T-helper 2 cell treated with Interferon-gamma antibody and Interleukin-4, amounts not matched to agents 5 μg/mL and 100 μg/mL, for 36 hours (primary cell): ENCODE measurements around the gene ATP11A.
A peak's percentile ranks its signal among the peaks of the same experiment; 100 is the strongest.
"Not testable (repeated sequence)": the region's sequence is repeated elsewhere in the genome, so short reads cannot be mapped to it uniquely, and the experiment has no call there.

Experiments
- DNase-seq: peaks from one replicate; pipeline ENCODE4 v3.0.0; 2021; ENCODE audit warnings: low spot score
- H3K27ac Mint-ChIP-seq: one replicate; pipeline ENCODE4 v1.8.0; 2021; ENCODE audit warnings: mild to moderate bottlenecking, mixed read lengths
- H3K27me3 Mint-ChIP-seq: one replicate; pipeline ENCODE4 v1.8.0; 2021; ENCODE audit warnings: low read depth, mixed read lengths
- H3K36me3 Mint-ChIP-seq: one replicate; pipeline ENCODE4 v1.8.0; 2021; ENCODE audit warnings: low read depth, mixed read lengths
- H3K4me1 Mint-ChIP-seq: one replicate; pipeline ENCODE4 v1.8.0; 2021; ENCODE audit warnings: low read depth, mixed read lengths
- H3K4me3 Mint-ChIP-seq: one replicate; pipeline ENCODE4 v1.8.0; 2022; ENCODE audit warnings: mild to moderate bottlenecking, moderate library complexity, mixed read lengths
- H3K9me3 Mint-ChIP-seq: one replicate; pipeline ENCODE4 v1.8.0; 2021; ENCODE audit warnings: mixed read lengths

ATP11A gene

DNA sequence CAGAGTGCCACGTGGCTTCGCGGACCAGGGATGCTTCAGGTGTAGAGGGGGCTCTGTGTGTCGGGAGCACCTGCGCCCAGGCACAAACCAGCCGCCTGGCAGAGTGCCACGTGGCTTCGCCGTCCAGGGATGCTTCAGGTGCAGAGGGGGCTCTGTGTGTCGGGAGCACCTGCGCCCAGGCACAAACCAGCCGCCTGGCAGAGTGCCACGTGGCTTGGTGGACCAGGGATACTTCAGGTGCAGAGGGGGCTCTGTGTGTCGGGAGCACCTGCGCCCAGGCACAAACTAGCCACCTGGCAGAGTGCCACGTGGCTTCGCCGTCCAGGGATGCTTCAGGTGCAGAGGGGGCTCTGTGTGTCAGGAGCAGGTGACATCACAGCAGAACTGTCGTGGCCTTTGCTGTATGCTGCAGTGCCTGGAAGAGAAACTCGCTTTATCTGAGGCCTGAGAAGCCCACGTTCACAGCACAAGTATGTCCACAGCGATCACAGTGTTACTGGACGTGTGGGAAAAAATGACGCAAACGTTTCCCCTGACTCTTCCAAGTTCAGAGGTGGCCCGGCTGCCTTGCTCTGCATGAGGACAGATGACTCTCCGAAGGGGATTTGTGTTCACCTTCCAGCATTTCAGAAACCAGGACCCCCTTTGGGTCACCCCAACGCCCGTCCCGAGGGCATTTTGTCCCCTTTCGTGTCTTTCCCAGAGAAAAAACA lies 151.6 kb downstream of the ATP11A start:
- H3K9me3 Mint-ChIP-seq, H3K27ac Mint-ChIP-seq, H3K27me3 Mint-ChIP-seq, DNase-seq, H3K4me3 Mint-ChIP-seq, H3K4me1 Mint-ChIP-seq: not testable (repeated sequence)
- H3K36me3 Mint-ChIP-seq: peaks cover 18% of the 10 kb centered on the region

DNA sequence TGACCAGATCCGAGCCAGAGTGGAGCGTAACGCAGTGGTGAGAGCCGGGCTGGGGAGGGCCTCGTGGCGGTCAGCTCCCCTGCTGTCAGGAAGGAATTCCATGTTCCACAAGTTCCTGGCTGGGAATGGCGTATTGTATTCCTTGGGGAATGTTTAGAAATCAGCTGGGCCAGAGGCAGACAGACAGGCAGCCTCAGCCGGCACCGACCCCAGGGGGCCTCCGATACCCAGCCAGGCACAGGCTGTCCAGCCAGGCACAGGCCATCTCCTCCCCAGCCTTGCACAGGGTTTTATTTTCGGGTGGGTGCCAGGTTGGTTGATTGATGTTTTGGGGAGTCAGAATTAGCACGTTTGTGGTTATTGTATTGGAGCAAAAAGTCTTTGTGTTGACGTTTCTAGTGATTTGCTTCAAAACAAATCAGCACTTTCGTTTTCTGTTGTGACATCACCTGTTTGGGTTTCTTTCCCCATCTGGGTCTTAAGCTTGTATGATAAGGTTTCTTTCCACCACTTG lies 152.6 kb downstream of the ATP11A start:
- no peaks in the 10 kb centered on the region for H3K4me1 Mint-ChIP-seq
- peaks cover 17% of the 10 kb centered on the region for H3K36me3 Mint-ChIP-seq
- no peaks in the 10 kb centered on the region for H3K27me3 Mint-ChIP-seq
- no peak overlapping the region for H3K27ac Mint-ChIP-seq
- H3K9me3 Mint-ChIP-seq: no peaks in the 10 kb centered on the region
- no peak overlapping the region for H3K4me3 Mint-ChIP-seq
- DNase-seq: no peak

DNA sequence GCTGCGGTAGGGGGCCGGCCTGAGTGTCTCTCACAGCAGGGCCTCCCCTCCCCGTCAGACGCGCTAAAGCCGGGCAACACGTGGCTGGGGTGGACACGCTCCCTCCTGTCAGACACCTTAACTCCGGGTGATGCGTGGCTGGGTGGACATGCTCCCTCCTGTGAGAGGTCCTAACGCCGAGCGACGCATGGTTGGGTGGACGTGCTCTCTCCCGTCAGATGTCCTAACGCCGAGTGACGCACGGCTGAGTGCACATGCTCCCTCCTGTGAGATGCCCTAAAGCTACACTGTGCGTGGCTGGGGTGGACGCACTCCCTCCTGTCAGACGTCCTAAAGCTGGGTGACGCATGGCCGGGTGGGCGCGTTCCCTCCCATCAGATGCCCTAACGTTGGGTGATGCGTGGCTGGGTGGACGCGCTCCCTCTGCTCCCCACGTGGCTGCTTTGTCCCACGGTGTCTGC lies 153.1 kb downstream of the ATP11A start:
- H3K27me3 Mint-ChIP-seq: no peaks in the 10 kb centered on the region
- H3K36me3 Mint-ChIP-seq: peaks cover 21% of the 10 kb centered on the region
- H3K4me1 Mint-ChIP-seq: no peaks in the 10 kb centered on the region
- no peak for DNase-seq
- H3K4me3 Mint-ChIP-seq: no peak overlapping the region
- no peak overlapping the region for H3K27ac Mint-ChIP-seq
- no peaks in the 10 kb centered on the region for H3K9me3 Mint-ChIP-seq

DNA sequence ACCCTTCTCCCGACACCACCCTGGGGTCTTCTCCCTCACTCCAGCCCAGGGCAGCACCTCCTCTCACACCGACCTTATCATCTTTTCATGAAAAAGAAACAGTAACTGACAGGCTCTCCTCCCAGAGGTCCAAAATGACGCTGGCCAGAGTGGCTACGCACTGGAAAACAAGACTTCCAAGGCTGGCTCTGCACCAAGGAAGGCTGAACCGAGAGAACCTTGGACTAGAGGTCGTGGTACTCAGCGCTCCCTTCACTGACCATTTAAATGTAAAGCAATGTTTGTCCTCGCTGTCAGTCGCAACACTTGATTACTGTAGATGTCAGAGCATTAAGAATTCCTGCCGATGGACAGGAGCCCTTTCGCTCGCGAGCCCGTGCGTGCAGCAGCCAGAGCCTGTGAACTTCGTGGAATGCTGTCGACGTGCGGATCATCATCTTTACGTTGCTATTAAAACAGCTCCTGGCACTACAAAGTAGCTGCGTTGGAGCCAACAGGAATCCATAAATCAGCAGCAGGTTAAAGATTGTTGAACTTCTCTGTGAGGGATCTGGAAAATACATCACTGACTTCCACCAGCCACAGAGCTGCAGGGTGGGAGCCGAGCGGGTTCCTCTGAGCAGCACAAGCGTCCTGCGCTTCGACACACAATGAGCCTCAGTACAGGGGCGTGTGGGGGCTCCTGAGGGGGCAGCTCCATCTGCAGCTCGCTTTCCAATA lies 153.7 kb downstream of the ATP11A start:
- Mint-ChIP-seq H3K4me1 (no peaks in the 10 kb centered on the region), H3K9me3 (peaks cover 4% of the 10 kb centered on the region), H3K27me3 (no peaks in the 10 kb centered on the region), H3K4me3 (no peak overlapping the region), H3K36me3 (peaks cover 25% of the 10 kb centered on the region), H3K27ac (peak overlapping the region; percentile 13)
- DNase-seq: no peak

DNA sequence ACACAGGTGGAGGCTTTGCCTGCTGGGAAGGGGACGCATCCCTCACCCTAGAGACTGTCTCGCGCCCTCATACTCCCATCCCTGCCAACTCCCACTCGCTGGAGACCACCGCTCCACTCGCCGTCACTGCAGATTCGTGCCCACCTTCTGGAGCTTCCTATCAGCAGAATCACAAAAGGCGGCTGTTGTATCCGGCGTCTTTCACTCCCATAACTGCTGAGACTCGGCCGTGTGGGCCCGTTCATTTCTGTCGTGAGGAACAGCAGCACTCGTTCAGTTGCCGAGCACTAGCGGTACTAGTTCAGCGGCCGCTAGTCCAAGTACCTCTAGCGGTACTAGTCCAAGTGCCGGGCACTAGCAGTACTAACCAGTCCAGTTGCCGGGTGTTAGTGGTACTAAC lies 154.6 kb downstream of the ATP11A start:
- H3K9me3 Mint-ChIP-seq: peaks cover 4% of the 10 kb centered on the region
- no peak overlapping the region for H3K4me3 Mint-ChIP-seq
- no peak overlapping the region for H3K27ac Mint-ChIP-seq
- no peaks in the 10 kb centered on the region for H3K4me1 Mint-ChIP-seq
- no peaks in the 10 kb centered on the region for H3K27me3 Mint-ChIP-seq
- H3K36me3 Mint-ChIP-seq: peaks cover 25% of the 10 kb centered on the region
- DNase-seq: no peak

DNA sequence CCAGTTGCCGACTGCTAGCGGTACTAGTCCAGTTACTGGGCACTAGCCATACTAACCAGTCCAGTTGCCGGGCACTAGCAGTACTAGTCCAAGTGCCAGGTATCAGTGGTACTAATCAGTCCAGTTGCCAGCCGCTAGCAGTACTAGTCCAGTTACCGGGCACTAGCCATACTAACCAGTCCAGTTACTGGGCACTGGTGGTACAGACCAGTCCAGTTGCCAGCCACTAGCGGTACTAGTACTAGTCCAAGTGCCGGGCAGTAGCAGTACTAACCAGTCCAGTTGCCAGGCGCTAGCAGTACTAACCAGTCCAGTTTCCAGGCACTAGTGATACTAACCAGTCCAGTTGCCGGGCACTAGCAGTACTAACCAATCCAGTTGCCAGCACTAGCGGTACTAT lies 155.0 kb downstream of the ATP11A start:
- Mint-ChIP-seq H3K9me3 (peaks cover 4% of the 10 kb centered on the region), H3K27ac (no peak overlapping the region), H3K4me3 (no peak overlapping the region), H3K27me3 (no peaks in the 10 kb centered on the region), H3K36me3 (peaks cover 29% of the 10 kb centered on the region), H3K4me1 (no peaks in the 10 kb centered on the region)
- no peak for DNase-seq

DNA sequence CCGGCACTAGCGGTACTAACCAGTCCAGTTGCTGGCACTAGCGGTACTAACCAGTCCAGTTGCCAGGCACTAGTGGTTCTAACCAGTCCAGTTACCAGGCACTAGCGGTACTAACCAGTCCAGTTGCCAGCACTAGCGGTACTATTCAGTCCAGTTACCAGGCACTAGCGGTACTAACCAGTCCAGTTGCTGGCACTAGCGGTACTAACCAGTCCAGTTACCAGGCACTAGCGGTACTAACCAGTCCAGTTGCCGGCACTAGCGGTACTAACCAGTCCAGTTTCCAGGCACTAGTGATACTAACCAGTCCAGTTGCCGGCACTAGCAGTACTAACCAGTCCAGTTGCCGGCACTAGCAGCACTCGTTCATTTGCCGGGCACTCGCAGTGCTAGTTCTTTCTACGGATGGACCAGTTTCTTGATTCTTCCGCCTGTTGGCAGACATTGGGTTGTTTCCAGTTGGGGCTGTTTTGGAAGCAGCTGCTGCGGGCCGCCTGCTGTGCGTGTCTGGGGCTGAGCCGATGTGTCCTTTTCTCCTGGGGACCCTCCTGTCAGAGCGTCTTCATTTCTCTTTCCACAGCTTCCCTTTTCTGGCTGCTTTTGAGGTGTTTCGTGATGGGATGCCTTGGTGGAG lies 155.8 kb downstream of the ATP11A start:
- Mint-ChIP-seq H3K4me1 (no peaks in the 10 kb centered on the region), H3K9me3 (peaks cover 4% of the 10 kb centered on the region), H3K4me3 (no peak overlapping the region), H3K27ac (no peak overlapping the region), H3K36me3 (peaks cover 33% of the 10 kb centered on the region), H3K27me3 (no peaks in the 10 kb centered on the region)
- no peak for DNase-seq

DNA sequence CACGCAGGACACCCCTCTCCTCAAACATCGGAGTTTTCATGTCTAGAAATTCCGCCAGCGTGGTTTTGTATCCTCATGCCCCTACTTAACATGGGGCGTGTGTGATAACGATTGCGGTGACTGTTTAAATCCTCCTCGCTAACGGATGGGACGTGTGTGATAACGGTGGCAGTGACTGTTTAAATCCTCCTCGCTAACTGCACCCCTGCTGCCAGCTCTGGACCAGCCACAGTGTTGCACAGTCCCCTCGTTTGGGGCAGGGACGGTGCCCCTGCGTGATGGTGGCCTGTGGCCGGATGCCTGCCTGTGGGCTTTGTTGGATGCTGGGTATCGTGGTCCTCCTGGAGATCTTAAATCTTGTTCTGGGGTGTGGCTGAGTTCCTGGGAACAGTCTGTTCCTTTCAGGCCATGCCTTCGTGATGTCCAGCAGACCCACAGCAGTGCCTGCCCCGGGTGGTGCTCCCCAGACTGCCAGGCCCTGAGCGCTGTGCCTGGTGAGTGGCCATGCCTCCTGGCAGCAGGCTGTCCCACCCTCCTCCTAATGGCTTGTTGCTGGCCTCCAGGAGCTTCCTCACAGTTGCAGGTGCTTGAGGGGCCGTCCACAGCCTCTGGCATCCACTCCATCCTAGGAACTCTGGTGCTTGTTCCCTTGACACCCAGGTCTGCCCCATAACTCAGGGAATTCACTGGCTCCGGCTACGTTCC lies 156.7 kb downstream of the ATP11A start:
- peaks cover 41% of the 10 kb centered on the region for H3K36me3 Mint-ChIP-seq
- no peak for DNase-seq
- H3K4me1 Mint-ChIP-seq: no peaks in the 10 kb centered on the region
- H3K27ac Mint-ChIP-seq: no peak overlapping the region
- H3K4me3 Mint-ChIP-seq: no peak overlapping the region
- peaks cover 4% of the 10 kb centered on the region for H3K9me3 Mint-ChIP-seq
- no peaks in the 10 kb centered on the region for H3K27me3 Mint-ChIP-seq

DNA sequence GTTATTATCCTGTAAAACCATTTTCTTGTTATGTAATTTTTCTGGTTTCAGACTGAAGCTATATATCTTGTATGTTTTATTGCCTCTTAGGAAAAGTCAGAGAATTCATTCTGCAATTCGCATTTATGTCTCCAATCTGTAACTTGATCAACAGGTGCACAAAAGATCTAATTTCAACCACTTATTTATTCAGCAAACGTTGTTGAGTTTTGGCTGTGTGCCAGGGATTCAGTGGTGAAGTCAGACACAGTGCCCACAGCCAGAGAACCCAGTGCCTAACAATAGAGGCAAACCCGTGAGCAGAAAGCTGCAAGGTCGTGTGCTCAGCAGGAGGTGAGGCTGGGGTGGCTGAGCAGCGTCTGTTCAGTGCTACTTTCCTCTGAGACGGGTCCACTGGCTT lies 159.7 kb downstream of the ATP11A start:
- peaks cover 4% of the 10 kb centered on the region for H3K9me3 Mint-ChIP-seq
- H3K27ac Mint-ChIP-seq: no peak overlapping the region
- no peaks in the 10 kb centered on the region for H3K4me1 Mint-ChIP-seq
- no peak for DNase-seq
- no peak overlapping the region for H3K4me3 Mint-ChIP-seq
- H3K36me3 Mint-ChIP-seq: peaks cover 44% of the 10 kb centered on the region
- no peaks in the 10 kb centered on the region for H3K27me3 Mint-ChIP-seq

DNA sequence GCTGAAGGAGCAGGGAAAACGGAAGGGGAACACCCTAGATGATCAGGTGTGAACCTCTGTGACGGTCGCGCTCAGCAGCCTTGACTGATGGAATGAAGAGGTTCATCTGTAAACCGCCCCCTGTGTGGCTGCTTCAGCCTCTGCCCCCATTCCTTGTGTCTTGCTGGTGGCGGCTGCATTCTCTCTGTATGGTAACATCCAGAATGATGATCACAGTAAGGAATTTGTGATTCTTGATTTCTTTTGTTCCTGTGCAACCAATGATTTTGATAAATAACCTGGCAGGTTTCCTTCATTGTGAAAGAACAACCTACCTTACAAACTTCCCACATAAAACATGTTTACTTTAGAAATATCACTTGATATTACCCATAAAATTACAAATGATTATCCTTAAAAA lies 160.4 kb downstream of the ATP11A start:
- H3K4me3 Mint-ChIP-seq: no peak overlapping the region
- peaks cover 4% of the 10 kb centered on the region for H3K9me3 Mint-ChIP-seq
- peaks cover 49% of the 10 kb centered on the region for H3K36me3 Mint-ChIP-seq
- no peak for DNase-seq
- H3K27me3 Mint-ChIP-seq: no peaks in the 10 kb centered on the region
- no peak overlapping the region for H3K27ac Mint-ChIP-seq
- no peaks in the 10 kb centered on the region for H3K4me1 Mint-ChIP-seq

DNA sequence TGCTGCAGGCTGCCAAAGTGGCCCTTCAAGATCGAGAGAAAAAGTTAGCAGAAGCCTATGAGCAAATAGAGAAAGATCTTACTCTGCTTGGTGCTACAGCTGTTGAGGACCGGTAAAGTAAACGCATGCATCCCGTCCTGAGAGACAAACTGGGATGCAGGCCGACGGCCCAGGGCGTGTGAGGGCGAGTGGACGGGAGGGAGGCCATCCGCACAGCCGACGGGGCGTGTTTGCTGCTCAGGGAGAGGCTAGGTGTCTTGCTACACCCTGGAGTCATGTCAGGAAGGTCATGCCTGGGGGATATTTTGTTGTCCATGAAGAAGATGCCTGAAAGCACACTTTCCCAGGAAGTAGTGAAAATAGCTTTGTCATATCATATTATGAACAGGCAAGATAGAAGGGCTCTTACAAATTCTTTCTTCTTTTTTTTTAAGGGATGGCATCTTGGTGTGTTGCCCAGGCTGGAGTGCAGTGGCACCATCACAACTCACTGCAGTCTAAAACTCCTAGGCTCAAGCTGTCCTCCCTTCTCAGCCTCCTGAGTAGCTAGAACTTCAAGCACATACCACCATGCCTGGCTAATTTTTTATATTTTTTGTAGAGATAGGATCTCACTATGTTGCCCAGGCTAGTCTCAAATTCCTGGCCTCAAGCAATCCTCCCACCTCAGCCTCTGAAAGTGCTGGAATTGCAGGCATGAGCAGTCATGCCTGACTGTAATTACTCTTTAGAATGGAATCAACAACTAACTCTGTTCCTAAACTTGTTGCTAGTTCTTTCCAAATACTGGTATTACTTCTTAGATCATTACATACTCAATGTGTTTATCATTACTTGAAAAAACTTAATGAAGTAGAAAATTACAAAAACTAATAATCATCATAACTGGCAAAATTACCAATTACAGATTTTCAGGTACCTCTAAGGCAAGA lies 161.5 kb downstream of the ATP11A start:
- Mint-ChIP-seq H3K4me1 (no peaks in the 10 kb centered on the region), H3K36me3 (peaks cover 53% of the 10 kb centered on the region), H3K27ac (no peak overlapping the region), H3K4me3 (no peak overlapping the region), H3K27me3 (no peaks in the 10 kb centered on the region), H3K9me3 (peaks cover 4% of the 10 kb centered on the region)
- DNase-seq: no peak

DNA sequence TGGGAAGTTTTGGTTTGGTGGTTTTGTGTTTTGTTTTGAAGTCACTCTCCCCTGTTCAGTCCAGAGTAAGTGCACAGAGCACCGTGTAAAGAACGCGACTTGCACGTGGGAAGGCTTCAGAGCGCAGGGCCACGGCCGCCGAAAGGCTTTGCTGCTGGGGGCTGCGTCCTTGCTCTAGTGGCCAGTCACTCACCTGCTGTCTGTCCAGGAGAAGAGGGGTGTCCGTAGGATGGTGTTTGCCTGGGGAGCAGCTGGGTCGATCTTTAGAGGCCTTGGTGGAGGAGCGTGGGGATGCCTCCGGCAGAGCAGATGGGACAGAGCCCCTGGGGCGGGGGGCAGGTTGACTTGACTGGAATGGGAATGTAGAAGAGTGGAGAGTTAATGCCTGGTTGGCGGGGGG lies 162.6 kb downstream of the ATP11A start:
- peaks cover 4% of the 10 kb centered on the region for H3K9me3 Mint-ChIP-seq
- peaks cover 54% of the 10 kb centered on the region for H3K36me3 Mint-ChIP-seq
- DNase-seq: no peak
- H3K4me1 Mint-ChIP-seq: no peaks in the 10 kb centered on the region
- H3K4me3 Mint-ChIP-seq: no peak overlapping the region
- no peaks in the 10 kb centered on the region for H3K27me3 Mint-ChIP-seq
- H3K27ac Mint-ChIP-seq: no peak overlapping the region

DNA sequence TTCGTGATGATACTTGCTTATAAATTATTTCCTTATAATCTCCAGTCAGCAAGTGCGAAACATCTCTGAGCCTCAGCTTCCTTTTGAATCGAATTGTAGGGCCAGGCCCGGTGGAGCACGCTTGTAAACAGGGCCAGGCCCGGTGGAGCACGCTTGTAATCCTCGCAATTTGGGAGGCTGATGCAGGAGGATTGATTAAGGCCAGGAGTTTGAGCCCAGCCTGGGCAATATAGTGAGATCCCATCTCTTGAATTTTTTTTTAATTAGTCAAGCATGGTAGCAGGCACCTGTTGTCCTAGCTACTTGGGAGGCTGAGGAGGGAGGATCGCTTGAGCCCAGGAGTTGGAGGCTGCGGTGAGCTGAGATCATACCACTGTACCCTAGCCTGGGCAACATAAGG lies 163.0 kb downstream of the ATP11A start:
- Mint-ChIP-seq H3K4me3 (no peak overlapping the region), H3K36me3 (peaks cover 51% of the 10 kb centered on the region), H3K27me3 (no peaks in the 10 kb centered on the region), H3K4me1 (no peaks in the 10 kb centered on the region), H3K9me3 (peaks cover 4% of the 10 kb centered on the region), H3K27ac (no peak overlapping the region)
- DNase-seq: no peak
